NCI-H1436 (cell line): Measurements from ENCODE around the gene TXNDC2.

ENCODE experiments used
- DNase-seq: peaks from one replicate; lab custom pipeline; 2025; lab: John Stamatoyannopoulos, UW

Gene TXNDC2

DNA sequence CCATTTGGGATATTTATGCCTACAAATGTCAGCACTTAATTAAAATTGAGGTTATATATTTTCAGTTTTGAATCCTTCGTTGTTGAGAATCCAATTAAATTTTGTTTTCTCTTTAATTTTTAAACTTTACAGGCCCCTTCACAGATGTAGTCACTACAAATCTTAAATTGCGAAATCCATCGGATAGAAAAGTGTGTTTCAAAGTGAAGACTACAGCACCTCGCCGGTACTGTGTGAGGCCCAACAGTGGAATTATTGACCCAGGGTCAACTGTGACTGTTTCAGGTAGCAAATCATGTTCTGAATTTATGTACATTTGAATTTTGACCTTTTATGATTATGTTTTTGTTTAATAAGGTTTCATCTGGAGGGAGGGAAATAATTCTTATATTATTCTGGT, 45.9 kb downstream of the TXNDC2 start:
- DNase-seq = no peak

DNA sequence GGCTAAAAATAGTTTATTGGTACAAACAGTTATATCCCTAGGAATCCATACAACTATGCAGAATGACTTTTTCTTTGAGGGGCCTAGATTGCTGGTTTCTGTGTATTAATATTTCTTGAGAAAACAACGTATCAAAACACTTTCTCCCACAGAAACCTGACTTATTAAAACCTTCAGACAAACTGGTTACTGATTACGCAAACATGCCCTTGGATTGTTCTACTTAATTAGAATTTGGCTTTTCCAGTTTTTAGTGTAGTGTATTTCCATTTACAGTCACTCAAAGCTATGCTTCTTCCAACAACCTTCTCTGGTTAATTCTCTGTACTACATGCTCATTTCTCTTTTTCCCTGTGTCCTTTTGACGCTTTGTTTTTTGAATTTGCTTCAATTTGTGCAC, 48.1 kb downstream of the TXNDC2 start:
- DNase-seq = no peak

- no peak for DNase-seq
These were observed 48.5 kb downstream of the TXNDC2 start for GRCh38 chr18:9934274-9934673.
